GM13976 (cell line): ENCODE measurements around the gene CACNG8.
A peak's percentile ranks its signal among the peaks of the same experiment; 100 is the strongest.

ENCODE experiments used
- DNase-seq: peaks from one replicate; pipeline ENCODE4 v3.0.0; 2012; ENCODE audit warnings: low spot score
- in situ Hi-C: fragments of 300-500 bp; cut with MboI; formaldehyde crosslinking; loops from one replicate; pipeline ENCODE4 v1.12.0; 2022; ENCODE audit warnings: low sequenced_read_pairs, mixed read lengths, inconsistent platforms; ENCODE audit not compliant: unreplicated experiment
- TF ChIP-seq, protein P1 (sequence below): IDR thresholded peaks from 2 replicates; pipeline ENCODE4 v1.5.1; 2012; ENCODE audit warnings: borderline replicate concordance, mild to moderate bottlenecking; ENCODE audit not compliant: insufficient read depth; ENCODE audit errors: extremely low read depth, missing control alignments, control extremely low read depth

CACNG8 gene

GRCh38 chr19:53991224-53992113, 28.7 kb downstream of the CACNG8 start, which contains the start of gene CACNG6:
TSS of gene CACNG6 (plus strand) at chr19:53991637. CDS start at chr19:53992878, 1,241 bp downstream.
- DNase-seq, result peak; percentile 59
- in situ Hi-C loops, result no loop called here
- TF ChIP-seq, protein P1, sequence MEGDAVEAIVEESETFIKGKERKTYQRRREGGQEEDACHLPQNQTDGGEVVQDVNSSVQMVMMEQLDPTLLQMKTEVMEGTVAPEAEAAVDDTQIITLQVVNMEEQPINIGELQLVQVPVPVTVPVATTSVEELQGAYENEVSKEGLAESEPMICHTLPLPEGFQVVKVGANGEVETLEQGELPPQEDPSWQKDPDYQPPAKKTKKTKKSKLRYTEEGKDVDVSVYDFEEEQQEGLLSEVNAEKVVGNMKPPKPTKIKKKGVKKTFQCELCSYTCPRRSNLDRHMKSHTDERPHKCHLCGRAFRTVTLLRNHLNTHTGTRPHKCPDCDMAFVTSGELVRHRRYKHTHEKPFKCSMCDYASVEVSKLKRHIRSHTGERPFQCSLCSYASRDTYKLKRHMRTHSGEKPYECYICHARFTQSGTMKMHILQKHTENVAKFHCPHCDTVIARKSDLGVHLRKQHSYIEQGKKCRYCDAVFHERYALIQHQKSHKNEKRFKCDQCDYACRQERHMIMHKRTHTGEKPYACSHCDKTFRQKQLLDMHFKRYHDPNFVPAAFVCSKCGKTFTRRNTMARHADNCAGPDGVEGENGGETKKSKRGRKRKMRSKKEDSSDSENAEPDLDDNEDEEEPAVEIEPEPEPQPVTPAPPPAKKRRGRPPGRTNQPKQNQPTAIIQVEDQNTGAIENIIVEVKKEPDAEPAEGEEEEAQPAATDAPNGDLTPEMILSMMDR, result no peak

- in situ Hi-C loops, result no loop called here
- TF ChIP-seq, protein P1, result no peak
- DNase-seq, result no peak
Observed at GRCh38 chr19:53992211-53992610, 29.5 kb downstream of the CACNG8 start.

DNA sequence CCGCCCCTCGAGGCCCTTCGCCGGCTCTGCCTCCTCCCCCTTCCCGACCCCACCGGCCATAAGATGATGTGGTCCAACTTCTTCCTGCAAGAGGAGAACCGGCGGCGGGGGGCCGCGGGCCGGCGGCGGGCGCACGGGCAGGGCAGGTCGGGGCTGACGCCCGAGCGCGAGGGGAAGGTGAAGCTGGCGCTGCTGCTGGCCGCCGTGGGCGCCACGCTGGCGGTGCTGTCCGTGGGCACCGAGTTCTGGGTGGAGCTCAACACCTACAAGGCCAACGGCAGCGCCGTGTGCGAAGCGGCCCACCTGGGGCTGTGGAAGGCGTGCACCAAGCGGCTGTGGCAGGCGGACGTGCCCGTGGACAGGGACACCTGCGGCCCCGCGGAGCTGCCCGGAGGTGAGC, 30.1 kb downstream of the CACNG8 start:
- in situ Hi-C loops, result no loop called here
- no peak for DNase-seq
- TF ChIP-seq, protein P1, result no peak

DNA sequence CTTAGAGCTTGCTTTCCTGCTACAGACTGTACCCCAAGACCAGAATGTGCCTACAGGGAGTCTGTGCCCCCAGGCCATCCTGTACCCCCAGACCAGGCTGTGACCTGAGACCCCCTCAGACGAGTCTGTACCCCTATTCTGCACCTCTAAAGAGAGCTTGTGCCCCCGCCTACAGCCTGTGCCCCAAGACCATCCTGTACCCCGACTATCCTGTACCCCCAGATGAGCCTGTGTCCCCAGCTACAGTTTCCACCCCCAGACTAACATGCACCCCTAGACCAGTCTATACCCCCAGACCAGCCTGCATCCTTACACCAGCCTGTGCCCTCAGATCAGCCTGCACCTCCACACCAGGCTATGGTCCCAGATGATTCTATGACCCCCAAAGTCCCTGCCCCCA, 30.7 kb downstream of the CACNG8 start:
- TF ChIP-seq, protein P1, result no peak
- in situ Hi-C loops, result no loop called here
- no peak for DNase-seq

GRCh38 chr19:53994811-53995210, 32.1 kb downstream of the CACNG8 start:
- DNase-seq, result no peak
- in situ Hi-C loops, result no loop called here
- TF ChIP-seq, protein P1, result no peak

DNA sequence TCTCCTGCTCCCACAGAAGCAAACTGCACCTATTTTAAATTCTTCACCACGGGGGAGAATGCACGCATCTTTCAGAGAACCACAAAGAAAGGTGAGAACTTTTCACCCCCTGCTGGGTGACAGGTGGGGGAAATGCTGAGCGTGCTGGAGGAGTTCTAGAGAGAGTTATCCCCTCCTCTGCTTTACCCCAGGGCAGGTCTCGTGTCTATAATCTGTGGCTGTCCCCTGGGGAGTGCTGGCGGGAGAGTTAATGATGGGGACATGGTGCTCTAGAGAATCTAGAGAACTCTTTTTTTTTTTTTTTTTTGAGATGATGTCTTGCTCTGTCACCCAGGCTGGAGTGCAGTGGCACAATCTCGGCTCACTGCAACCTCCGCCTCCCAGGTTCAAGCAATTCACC, 35.5 kb downstream of the CACNG8 start:
- in situ Hi-C loops, result no loop called here
- DNase-seq, result no peak
- TF ChIP-seq, protein P1, result no peak
